Ishikawa (cell line): ENCODE data around the gene DICER1.

Experiments used
- CEBPB ChIP-seq: IDR thresholded peaks from 2 replicates; pipeline ENCODE4 v1.6.1; 2012
- CREB1 ChIP-seq: IDR thresholded peaks from 2 replicates; pipeline ENCODE4 v1.6.1; 2012; ENCODE audit warnings: low read depth
- EP300 ChIP-seq: IDR thresholded peaks from 2 replicates; pipeline ENCODE4 v1.6.1; 2012; ENCODE audit warnings: borderline replicate concordance
- FOXM1 ChIP-seq: IDR thresholded peaks from 2 replicates; pipeline ENCODE4 v1.6.1; 2012; ENCODE audit warnings: low read depth, borderline replicate concordance
- MAX ChIP-seq: IDR thresholded peaks from 2 replicates; pipeline ENCODE4 v1.6.1; 2012
- NFIC ChIP-seq: IDR thresholded peaks from 2 replicates; pipeline ENCODE4 v1.6.1; 2012
- TAF1 ChIP-seq: IDR thresholded peaks from 2 replicates; pipeline ENCODE4 v1.6.1; 2012; ENCODE audit warnings: low read depth, mild to moderate bottlenecking
- TF ChIP-seq, protein P1 (sequence below): IDR thresholded peaks from 2 replicates; pipeline ENCODE4 v1.6.1; 2012

DNA sequence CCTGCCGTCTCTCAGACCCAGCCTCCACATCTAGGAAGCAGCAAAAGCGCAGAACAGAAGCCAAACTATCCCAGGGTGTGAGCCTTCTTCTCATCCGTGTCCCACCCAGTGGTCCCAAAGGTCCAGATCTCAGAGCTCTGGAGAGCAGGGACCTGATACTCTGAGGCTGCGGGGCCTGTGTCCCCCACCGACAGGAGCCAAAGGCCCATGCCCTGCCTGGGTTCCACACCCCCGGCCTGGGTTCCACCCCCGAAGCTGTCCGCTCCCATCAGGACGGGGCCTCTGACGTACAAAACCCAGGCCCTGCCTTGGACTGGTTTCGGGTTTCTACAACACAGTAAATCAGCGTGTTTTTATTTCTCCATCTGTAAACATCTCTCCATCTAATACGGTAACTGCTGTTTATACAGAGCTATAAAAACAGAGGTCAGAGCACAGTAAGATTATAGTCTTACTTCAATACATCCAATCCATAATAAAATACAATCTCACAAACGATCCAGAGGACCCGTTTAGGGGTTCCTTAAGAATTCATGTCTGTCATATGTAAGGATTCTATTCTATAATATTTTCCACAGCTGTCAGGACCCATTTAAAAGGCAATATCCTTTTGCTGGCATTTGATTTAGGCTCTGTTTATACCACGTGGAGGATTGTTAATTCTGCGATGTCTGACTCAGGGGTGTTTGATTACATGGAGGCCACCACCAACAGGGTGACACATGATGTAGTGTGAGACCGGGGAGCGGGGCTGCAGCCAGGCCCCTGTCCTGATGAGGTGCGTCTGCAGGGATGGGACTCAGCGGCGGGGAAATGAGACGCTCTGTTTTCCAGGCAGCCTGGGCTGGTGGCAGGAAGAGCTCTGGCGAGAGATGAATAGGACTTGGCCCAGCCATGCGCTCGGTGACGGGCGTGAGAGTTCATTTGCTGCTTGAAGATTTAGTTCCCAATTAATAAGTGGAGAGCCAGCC lies 110.3 kb downstream of the DICER1 start:
- TF ChIP-seq, protein P1, sequence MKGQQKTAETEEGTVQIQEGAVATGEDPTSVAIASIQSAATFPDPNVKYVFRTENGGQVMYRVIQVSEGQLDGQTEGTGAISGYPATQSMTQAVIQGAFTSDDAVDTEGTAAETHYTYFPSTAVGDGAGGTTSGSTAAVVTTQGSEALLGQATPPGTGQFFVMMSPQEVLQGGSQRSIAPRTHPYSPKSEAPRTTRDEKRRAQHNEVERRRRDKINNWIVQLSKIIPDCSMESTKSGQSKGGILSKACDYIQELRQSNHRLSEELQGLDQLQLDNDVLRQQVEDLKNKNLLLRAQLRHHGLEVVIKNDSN: no peak
- TF ChIP-seq NFIC: no peak
- TF ChIP-seq CREB1: no peak
- no peak for TF ChIP-seq FOXM1
- no peak for TF ChIP-seq MAX
- TF ChIP-seq EP300: no peak
- TF ChIP-seq TAF1: no peak
- TF ChIP-seq CEBPB: no peak
